ENCODE measurements around the gene SERINC5.

- TF ChIP-seq CTCF (IDR thresholded peaks at IDR 0.05): no peak
- no peak for TF ChIP-seq POLR2A (IDR thresholded peaks at IDR 0.05)
Observed at GRCh38 chr5:80068775-80069174, 187.1 kb downstream of the SERINC5 start.

Data from gastroesophageal sphincter (tissue), 3 donors.